22Rv1 (cell line): ENCODE data around the gene TRAPPC4.

Experiments
- CTCF ChIP-seq: fragments of 450-650 bp; IDR thresholded peaks from 2 replicates; pipeline ENCODE4 v1.5.1; 2017; ENCODE audit warnings: mild to moderate bottlenecking
- ZFX ChIP-seq: fragments of 450-650 bp; IDR thresholded peaks from 2 replicates; pipeline ENCODE4 v1.6.1; 2017; ENCODE audit warnings: antibody characterized with exemption, borderline replicate concordance

DNA sequence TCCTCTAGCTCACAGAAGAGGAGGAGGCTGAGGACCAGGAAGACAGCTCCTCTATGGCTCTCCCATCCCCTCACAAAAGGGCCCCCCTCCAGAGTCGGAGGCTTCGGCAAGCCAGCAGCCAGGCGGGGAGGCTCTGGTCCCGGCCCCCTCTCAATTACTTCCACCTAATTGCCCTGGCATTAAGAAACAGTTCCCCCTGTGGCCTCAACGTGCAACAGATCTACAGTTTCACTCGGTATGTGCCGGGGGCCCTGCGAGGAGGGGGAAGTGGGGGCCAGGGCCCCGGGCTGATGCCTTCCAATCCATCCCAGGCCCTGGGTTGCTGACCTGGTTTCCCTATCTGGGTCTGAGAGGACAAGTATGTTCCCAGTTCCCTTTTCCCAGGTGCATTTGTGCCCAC lies 39.1 kb upstream of the TRAPPC4 start:
- no peak for TF ChIP-seq CTCF
- TF ChIP-seq ZFX = no peak
